ENCODE results near the gene TLN1. TPM values are rescaled to one million over a fixed set of nuclear protein-coding genes. Genes with fewer than 3 reads are reported as not detected.

Gene TLN1
- total RNA-seq, 3 donors from 2014 or later (not counting 1 experiment from before 2014, with no cell fraction given), result 509 to 552 (median 528) TPM

DNA sequence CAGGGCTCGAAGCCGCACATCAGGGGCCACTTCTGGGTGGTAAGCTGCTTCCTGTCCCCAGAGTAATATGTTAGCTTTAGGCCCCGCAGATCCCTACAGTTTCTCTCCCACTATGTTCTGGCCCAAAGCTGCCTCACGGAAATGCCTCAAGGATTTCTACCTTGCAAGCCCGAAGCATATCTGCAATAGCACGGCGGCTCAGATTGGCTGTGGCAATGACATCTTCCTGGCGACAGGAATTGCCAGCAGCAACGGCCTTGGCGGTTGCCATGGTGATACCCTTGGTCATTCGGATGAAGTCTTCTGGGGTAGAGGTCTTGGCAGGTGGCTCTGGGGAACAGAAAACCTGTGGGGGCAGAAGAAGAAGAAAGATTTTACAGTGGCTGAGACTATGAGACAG is 32.0 kb downstream of the TLN1 start:
- no peaks in the 10 kb centered on the region for H3K27me3 ChIP-seq (ENCODE audit: control insufficient read depth, insufficient read depth, low read length)
- peaks cover 92% of the 10 kb centered on the region for H3K36me3 ChIP-seq (ENCODE audit: control insufficient read depth, insufficient read depth, low read length)
- DNase-seq (no peak), ATAC-seq (no peak)
- Mint-ChIP-seq H3K4me3 (no peak overlapping the region), H3K9me3 (no peaks in the 10 kb centered on the region), H3K27ac (no peak overlapping the region), H3K36me3 (peaks cover 6% of the 10 kb centered on the region), H3K27me3 (ENCODE audit: low read depth in 2 of 2) (no peaks in the 10 kb centered on the region), H3K4me1 (peaks cover 10 to 18% of the 10 kb centered on the region in 2 donors)
- peaks cover 7% of the 10 kb centered on the region for H3K4me1 ChIP-seq (ENCODE audit: control insufficient read depth, insufficient read depth, low read length)
- H3K9me3 ChIP-seq (ENCODE audit: control insufficient read depth, insufficient read depth, low read length), result no peaks in the 10 kb centered on the region
- H3K27ac ChIP-seq (ENCODE audit: low read length), result no peak overlapping the region
- TF ChIP-seq CTCF (IDR thresholded peaks at IDR 0.05), result no peak
- H3K4me3 ChIP-seq (ENCODE audit: low read length), result no peak overlapping the region
- 98% methylated on average over 11 of the region's 11 CpGs for WGBS (ENCODE audit: insufficient coverage)
- intact Hi-C loops (cut with micrococcal nuclease), result no loop called here

DNA sequence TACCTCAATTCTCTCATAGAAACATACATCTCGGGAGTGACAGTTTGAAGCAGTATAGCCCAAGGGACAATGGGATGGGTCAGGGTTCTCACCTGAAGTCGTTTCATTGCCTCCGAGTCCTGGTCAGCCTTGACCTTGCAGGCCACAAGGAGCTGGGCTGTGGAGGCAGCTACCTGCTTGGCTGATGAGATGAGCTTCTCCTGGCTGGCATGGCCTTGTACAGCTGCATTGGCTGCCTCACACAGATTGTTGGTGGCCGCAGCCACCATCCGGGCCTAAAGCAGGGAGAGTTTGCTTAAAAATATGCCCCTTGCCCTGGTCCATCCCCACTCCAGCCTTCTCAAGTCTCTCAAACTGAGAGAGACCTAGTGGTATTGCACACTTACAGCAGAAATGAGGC is 33.8 kb downstream of the TLN1 start:
- Histone ChIP-seq H3K4me3 (ENCODE audit: low read length) (no peak overlapping the region), H3K27ac (ENCODE audit: low read length) (no peak overlapping the region), H3K27me3 (ENCODE audit: control insufficient read depth, insufficient read depth, low read length) (no peaks in the 10 kb centered on the region), H3K9me3 (ENCODE audit: control insufficient read depth, insufficient read depth, low read length) (no peaks in the 10 kb centered on the region), H3K4me1 (ENCODE audit: control insufficient read depth, insufficient read depth, low read length) (peaks cover 7% of the 10 kb centered on the region), H3K36me3 (ENCODE audit: control insufficient read depth, insufficient read depth, low read length) (peaks cover 74% of the 10 kb centered on the region)
- Mint-ChIP-seq H3K9me3 (no peaks in the 10 kb centered on the region), H3K27ac (peak overlapping the region in 1 of 2 donors; percentile 23), H3K4me1 (peaks cover 10 to 17% of the 10 kb centered on the region in 2 donors), H3K36me3 (no peaks in the 10 kb centered on the region), H3K4me3 (no peak overlapping the region), H3K27me3 (ENCODE audit: low read depth in 2 of 2) (no peaks in the 10 kb centered on the region)
- no peak for ATAC-seq
- intact Hi-C loops (cut with micrococcal nuclease), result no loop called here
- no peak for TF ChIP-seq CTCF (IDR thresholded peaks at IDR 0.05)
- WGBS (ENCODE audit: insufficient coverage), result 97% methylated on average over 5 of the region's 5 CpGs
- no peak for DNase-seq

GRCh38 chr9:35697486-35697885 is 34.5 kb downstream of the TLN1 start:
- no peak for TF ChIP-seq CTCF (IDR thresholded peaks at IDR 0.05)
- H3K4me1 Mint-ChIP-seq, result peaks cover 10 to 13% of the 10 kb centered on the region in 2 donors
- intact Hi-C loops (cut with micrococcal nuclease), result loop anchor here (2.0 kb wide), 1 partner anchor 93 kb away; the partner anchor contains the start of gene TESK1

More at GRCh38 chr9:35697486-35697885, 34.5 kb downstream of the TLN1 start:
- no peaks in the 10 kb centered on the region for H3K27me3 ChIP-seq (ENCODE audit: control insufficient read depth, insufficient read depth, low read length)
- ATAC-seq, result no peak
- H3K4me3 ChIP-seq (ENCODE audit: low read length), result no peak overlapping the region
- H3K9me3 ChIP-seq (ENCODE audit: control insufficient read depth, insufficient read depth, low read length), result no peaks in the 10 kb centered on the region
- 93% methylated on average over 14 of the region's 14 CpGs for WGBS (ENCODE audit: insufficient coverage)
- H3K36me3 ChIP-seq (ENCODE audit: control insufficient read depth, insufficient read depth, low read length), result peaks cover 67% of the 10 kb centered on the region
- Mint-ChIP-seq H3K27me3 (ENCODE audit: low read depth in 2 of 2) (no peaks in the 10 kb centered on the region), H3K36me3 (no peaks in the 10 kb centered on the region), H3K27ac (peak overlapping the region in 1 of 2 donors; percentile 23), H3K9me3 (no peaks in the 10 kb centered on the region), H3K4me3 (no peak overlapping the region)
- no peak for DNase-seq
- H3K27ac ChIP-seq (ENCODE audit: low read length), result no peak overlapping the region
- peaks cover 7% of the 10 kb centered on the region for H3K4me1 ChIP-seq (ENCODE audit: control insufficient read depth, insufficient read depth, low read length)

Data from natural killer cell (primary cell).